Glomerular visceral epithelial cell (primary cell): Measurements from ENCODE around the gene NR1D1.
A peak's percentile ranks its signal among the peaks of the same experiment; 100 is the strongest.

Source experiments
- DNase-seq: peaks from one replicate; pipeline ENCODE4 v3.0.0-alpha.2; 2016; ENCODE audit errors: extremely low spot score

NR1D1 gene

DNA sequence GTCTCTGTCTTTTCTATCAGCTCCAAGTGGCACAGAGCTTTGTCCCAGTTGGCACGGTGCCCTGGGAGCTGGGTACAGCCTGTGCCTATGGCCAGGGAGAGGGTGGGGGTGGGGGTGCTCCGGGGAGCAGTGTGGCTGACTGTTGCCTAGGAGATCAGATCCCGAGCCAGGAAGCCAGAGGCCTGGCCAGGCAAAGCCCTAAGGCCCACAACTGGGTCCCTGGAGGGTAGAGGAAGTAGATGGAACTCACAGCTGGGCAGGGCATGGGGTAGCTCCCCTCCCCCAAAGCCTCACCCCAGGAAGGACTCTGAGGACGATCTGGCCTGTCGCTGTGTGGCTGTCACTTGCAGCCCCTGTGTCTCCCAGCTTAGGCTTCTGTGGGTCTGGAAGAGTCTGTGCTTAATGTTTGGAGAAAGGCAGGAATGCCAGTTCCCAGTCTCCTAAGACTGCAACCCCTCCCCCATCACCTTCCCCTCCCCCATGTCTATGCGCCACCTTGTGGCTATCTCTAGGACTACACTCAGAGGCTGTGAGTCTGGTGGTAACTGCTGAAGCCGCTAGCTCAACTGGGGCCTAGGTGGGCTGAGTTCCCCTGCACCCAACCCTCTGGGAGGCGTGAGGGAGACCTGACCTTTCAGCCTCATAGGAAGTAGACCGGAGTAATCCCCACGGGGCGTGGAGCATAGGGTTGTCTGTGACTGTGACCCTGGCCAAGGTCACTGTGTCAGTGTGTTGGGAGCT is 25.0 kb downstream of the NR1D1 start:
- peak; percentile 49 for DNase-seq

DNA sequence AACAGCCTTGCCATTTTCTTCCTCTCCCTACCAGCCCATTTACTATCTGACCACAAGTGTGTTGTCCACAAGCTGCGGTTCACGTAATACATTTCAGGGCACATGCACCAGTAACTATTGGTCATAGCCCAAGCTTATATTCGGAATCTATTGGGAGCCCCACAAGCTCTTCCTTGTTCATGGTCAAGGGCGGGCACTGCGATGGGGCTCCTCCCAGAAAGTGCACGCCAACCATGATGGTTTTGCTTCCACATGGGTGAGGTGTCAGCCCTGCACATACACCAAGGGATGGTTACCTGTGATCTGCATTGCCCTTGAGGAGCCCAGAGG is 25.6 kb downstream of the NR1D1 start:
- no peak for DNase-seq

DNA sequence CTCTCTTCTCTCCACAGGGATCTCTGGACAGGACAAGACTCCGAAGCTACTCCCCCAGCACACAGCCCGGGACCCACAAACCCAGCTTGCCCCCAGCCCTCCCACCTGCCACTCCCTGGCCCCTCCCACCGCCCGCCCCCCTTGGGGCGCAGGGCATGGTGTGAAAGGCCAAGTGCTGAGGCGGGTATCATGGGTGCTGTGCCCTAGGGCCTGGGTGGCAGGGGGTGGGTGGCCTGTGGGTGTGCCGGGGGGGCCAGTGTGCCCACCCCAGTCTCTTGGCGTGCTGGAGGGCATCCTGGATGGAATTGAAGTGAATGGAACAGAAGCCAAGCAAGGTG is 26.2 kb downstream of the NR1D1 start:
- DNase-seq: no peak

DNA sequence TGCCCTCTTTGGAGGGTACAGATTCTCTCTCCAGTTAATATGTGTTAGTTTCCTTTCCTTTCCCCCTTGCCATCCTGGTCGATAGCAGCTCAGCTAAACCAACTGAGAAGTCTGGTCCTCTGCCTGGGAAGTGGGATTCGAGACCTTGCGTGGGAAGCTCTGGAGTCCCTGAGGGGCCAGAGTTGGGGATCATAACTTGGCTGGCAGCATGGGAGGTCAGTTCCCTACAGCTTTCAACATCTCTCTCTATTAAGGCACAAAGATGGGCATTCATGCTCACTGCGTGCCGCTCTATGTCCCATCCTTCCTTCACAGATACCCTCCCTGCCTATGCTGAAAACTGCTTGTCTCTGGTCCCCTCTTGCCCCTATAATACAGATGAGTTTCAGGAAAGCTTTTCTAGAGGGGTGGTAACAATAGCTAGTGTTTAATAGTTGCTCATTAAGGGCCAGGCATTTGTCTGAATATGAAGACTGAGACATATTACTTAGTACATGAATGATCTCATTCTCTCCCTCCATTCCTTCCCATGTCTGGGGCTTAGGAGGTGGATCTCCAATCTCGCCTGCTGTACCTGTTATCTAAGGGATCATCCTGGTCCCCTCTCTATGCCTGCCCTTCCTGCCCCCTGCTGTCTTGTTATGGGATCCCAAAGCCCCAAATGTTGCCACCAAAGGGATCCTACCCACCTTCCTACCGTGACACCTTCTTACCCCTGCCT is 26.8 kb downstream of the NR1D1 start:
- no peak for DNase-seq

DNA sequence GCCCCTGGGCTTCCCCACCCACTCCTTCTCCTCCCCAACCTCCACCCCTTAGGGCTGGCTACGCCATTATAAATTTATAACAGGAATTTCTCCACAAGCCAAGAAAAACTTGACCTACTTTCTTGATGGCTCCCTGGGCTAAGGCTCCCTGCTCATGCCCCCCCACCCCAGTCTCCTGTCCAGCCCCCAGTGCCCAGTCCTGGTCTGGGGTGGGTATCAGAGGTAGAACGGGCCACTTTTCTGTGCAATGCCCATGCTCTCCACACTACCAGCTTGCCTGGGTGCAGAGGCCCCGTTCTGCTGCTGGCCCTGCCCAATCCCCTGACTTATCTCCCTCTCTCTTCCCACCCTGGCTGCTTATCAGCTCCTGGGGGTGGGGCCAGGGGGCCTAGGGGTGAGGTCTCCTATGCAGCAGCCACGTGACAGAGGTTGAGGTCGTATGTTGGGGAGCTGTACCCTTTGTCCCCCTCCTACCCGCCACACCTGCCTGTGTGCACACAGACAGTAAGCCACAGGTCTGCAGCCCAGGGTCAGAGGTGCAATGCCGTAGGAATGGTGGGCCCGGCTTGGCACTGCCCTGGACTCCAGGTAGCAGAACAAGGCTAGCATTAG is 27.5 kb downstream of the NR1D1 start:
- DNase-seq: no peak

DNA sequence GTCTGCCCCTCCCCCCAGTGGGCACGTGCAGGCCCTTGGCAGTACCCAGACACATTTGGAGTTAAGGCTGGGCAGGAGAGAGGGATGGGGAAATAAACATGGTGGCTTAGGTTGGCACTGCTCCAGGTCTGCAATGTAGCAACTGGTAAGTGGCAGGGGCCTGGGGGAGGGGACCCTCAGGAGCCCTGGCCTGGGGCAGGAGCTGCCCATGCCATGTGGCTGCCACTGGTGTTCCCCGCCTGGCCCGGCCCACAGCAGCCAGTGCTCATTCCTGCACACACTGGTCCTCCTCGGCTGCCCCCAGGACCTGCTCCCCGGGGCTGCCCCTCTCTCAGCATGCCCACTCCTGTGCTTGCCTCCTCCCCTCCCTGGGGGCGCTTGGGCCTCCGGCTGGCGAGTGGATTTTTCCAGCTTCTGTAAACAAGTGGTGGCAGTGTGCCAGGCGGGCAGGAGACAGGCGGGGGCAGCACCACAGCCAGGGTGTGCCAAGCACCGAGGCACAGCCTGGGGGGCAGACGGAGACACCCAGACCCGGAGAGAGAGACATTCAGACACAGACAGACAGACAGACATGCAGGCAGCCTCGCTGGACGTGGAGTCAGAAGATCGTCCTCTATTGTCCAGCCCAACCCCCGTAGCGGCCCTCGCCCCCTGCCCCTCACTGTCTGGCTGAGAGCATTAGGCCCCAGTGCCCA is 28.2 kb downstream of the NR1D1 start:
- no peak for DNase-seq

DNA sequence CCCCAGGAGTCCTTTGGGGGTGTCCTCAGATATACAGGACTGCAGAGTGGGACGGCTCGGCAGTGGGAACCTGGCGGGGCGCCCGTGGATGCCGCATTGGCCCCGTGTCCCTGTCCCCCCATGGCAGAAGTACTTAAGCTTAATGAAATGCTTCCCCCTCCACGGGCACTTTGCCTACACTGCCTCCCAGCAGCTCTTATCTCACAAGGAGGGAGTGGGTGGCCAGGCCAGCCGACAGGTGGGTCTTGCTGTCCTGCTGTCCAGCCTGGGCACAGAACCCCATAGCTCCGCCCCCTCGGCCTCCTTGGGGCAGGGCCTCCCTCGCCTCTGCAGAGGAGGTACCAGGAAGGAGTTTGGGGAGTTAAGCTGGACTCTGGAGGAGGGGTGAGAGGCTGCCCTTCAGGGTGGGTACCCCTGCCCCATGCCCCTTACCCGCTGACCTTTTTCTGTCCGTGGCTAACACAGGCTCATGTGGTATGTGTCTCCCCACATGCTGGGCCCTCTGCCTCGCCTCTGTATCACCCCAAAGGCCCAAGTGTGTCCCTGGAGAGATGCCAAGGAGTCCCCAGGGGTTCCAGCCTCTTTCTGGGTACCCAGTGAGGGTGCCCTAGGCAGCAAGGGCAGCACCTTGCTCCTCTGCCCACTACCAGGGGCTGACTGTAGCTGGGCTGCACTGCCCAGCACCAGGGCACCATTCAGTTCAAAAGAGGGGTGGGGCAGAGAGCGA is 28.9 kb downstream of the NR1D1 start:
- no peak for DNase-seq

DNA sequence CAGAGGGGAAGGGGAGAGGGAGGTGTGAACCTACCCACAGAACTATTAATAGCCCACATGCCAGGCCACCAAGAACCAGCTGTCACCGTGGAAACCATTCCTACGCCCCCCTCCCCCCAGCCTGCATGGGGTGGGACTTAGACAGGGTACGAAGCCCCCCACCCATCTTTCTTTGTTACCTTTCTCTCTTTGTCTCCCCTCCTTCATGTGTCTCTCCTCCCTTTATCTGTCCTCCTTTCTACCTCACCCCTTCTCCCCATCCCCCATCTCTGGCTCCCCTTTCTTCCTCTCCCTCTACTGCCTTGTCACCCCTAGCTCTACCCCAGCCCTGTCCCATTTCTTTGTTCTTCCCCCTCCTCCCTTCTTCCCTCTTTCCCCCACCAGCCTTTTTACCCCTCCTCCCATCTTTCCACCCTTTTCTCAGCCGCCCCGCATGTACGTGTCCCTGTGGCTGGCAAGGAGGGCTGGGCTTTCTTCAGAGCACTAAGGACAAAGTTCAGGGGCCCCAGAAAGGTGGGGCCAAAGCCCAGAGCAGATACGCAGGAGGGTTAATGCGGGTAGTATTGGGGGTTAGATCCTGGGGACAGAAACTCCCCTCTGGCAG is 29.6 kb downstream of the NR1D1 start:
- no peak for DNase-seq

DNA sequence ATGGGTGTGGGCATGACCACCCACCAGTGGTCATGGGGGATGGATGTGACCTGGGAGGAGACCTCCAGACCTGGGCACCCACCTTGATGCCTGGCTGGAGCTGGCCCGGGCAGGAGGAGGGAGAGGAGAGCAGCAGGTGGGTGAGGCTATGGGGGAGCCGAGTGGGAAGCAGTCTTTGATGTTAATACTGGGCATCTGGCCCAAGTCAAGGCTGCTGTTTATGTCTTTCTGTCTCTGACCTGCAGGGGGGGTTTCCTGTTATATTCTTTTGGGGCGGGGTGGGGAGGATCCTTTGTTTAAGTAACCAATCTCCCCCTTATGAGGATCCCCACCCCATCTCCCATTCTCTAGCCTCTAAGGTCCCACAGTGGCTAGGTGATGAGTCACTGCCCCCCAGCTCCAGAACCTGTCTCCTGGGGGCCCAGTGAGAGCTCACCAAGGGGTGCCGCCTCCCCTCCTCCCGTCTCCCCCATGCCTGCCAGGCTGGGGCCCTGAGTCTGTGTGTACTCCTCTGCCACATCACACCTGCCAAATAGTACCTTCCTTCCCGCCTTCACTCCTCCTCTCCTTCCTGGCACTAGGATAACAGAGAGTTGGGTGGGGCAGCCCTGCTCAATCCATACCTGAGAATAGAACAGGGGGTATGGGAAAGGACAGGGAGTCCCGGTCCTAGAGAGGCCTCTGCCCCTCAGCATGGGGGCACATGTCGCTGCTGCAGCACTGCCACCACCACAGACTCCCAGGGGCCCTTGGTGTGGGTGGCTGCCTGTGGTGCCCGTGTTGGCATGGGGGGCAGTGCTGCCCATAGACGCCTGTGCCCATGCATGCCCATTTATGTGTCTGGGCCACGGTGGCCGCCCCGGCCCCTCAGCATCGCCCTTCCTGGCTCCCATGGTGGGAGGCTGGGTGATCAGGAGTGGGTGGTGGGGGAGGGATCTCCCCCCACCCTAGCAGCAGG is 30.4 kb downstream of the NR1D1 start:
- DNase-seq: peak; percentile 44

DNA sequence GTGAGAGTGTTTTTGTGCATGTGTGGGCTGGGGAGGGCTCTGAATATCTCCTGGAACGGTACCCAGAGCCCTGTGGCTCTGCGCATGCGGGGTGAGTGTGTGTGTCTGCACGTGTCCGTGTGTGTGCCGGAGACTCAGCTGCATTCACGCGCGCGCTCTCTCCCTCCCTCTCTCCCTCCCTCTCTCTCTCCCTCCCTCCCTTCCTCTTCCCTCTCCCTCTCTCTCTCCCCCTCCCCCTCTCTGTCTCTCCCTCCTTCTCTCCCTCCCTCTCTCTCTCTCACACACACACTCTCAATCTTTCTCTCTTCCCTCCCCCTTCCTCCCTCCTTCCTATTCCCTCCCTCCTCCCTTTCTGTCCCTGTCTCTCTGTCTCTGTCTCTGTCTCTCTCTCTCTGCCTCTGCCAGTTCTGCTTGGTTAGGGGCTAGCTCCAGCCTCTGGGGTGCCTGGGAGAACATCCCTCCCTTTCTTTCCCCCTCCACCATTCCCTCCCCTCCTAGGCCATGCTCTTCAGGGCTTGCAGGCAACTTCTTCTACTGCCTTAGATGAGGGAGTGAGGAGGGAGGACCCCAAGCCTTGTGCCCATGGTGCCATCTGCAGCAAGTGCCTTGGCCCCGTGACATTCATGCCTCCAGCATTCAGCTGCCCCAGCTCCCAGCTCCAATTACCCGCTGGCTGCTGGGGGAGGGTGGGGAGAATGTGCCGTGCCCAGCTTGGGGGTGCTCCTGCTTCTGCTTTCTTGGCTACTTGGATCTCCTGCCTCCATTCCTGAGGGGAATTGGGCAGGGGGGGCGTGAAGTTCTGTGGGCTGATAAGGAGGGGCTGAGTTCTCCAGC is 31.3 kb downstream of the NR1D1 start:
- DNase-seq: peak; percentile 64

DNA sequence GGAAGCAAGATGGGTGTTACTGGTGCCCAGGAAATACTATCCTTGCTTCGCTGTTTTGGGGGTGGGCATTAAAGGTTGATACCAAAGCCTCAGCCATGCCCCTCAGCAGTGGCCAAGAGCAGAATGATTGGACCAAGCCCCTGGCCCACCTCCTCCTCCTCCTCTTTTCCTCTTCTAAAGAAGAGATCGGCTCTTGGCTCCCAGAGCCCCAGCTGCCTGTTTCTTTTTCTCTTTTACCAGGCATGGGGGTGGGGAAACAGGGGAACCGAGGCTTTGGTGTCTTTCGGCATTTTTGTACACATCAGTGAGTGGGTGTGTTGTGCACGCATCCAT is 31.8 kb downstream of the NR1D1 start:
- DNase-seq: no peak

DNA sequence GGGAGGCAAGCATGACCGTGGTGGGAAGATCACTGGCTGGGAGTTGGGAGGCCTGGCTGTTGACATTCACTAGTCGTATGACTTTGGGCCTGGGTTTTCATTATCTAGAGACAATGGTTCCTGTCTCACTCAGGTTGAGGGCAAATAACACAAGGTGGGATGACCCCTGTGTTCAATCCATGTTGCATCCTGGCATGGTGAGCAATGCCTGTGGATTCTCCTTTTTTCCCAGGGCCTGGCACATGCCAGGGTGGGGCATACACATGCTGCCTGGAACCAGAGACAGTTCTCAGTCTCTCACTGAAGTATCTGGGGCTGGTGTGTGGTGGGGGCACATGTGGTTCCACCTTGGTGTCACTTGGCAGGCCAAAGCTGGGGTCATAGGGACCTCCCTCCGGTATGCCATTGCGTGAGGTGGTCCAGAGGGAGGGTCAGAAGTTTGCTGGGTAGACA is 32.2 kb downstream of the NR1D1 start:
- no peak for DNase-seq

DNA sequence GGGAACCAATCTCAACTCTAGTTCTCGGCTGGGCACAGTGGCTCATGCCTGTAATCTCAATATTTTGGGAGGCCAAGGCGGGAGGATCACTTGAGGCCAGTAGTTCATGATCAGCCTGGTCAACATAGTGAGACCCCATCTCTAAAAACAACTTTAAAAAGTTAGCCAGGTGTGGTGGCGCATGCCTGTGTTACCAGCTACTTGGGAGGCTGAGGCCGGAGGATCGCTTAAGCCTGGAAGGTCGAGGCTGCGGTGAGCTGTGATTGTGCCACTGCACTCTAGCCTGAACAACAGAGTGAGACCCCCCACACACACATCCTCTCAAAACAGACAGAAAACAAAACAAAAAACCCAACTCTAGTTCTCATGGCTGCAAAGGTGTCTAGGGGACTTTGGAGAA is 32.7 kb downstream of the NR1D1 start:
- DNase-seq: no peak

DNA sequence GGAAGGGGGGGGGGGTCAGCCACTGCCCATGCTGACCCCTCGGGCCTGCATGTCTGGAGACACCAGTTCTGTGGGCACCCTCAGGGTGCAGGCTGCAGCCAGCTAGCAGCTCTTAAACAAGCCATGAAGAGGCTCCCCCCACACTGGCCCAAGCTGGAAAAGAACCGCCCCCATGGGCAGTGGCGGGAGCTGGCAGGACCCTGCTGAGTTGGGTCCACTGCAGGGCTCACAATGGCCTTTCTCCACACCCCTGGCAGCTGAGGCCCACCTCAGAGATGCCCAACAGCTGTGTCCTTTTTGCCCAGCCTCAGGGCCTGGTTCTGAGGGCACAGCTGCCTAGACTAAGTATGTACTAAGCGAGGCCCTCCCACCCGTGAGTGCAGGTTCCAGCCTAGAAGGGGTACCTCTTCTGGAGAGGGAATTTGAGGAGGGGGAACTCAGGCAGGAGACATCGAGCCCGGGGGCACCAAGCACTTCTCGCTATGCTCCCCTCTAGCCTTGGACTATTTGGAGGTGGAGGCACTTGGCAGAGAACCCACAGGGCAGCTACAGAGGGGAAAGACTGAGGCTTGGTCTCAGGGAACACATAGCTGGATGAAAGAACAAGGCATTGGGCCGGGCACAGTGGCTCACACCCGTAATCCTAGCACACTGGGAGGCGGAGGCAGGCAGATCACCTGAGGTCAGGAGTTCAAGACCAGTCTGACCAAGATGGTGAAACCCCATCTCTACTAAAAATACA is 34.4 kb downstream of the NR1D1 start:
- no peak for DNase-seq

DNA sequence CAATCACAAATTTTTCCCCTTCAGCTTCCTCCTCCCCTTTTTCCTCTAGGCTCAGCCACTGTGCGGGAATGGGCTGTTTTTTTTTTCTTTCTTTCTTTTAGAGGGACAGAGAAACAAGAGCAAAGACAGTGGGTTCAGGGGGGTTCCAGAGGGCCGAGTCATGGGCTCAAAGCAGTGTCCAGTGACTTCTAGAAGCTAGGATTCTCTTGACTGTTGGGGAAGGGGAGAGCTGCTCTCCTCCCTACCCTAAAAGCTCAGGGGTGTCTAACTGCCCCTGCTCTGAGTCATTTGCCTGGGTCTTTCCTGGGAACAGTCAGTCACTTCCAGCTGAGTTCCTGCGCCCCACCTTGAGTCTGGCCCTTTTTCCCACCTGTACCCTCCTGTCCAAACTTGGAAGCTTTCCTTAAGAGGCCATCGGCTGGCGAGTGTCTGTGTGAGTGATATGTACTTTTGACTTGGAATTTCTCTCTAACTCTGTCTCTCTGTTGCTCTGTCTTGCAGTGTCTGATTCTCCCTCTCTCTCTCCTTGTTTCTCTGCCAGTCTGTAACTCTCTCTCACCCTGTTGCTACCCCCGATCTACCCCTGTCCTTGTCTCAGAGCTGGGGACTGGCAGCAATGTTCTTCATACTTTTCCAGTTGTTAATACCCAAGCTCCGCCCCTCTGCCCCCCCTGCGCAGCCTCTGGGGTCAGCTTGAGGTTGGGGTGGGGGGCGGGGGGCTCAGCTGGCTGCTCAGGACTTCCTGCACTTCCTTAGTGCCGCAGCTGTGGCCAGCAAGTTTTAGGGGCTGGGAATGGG is 35.2 kb downstream of the NR1D1 start:
- DNase-seq: peak; percentile 54

DNA sequence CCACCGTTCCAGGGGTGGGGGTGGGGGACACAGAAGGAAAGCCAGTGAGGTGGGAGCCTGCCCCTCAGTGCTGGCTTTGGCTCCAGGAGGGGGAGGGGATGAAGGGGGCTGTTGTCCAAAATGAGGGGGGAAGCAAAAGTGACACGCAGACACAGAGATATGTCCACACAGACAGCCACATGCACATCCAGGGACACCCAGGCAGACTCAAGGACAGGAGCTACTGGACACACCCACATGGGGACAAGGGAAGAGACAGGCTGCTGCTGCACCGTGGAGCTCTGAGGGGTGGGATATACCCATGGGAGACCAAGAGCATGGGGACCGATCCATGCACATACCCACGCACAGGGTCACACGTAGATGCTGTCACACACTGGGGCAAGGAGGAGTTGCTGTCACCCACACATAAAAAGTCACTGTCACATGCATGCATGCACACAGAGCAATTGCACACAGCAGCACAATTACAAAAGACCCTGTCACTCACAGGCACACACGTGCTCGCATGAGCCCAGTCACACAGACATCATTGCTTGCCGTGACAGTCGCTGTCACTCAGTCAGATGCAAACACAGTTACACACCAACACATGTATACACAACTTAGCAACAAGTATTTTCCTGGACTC is 36.4 kb downstream of the NR1D1 start:
- no peak for DNase-seq

DNA sequence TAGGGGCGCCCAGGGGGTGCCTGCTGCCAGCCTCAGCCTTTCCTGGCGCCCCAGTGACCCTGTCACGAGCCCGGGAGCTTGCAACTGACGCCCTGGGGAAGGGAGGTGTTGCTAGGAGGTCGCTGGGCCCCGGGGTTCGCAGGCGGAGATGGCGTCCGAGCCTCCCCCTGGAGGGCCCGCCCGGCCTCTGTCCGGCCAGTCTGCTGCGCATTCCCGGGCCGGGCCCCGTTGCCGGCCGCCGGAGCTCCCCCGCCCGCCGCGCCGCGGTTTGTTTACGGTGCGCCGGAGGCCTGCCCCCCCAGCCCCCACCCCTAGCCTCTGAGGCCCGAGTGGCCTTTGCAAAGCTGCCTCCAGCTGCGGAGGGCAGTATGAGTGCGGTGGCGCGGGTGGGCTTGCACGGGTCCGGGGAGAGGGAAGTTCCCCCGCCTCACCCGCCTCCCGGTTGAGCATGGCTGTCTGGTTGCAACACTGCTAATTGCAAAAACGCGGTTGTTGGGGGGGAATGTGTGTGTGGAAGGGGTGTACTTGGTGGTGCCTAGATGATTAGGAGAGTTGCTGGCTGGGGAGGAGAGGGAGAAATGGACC is 37.1 kb downstream of the NR1D1 start:
- no peak for DNase-seq
